Keratinocyte (primary cell): ENCODE results near the gene SH3PXD2A.

ENCODE experiments used
- EZH2 ChIP-seq: IDR thresholded peaks from one replicate; pipeline ENCODE4 v1.6.1; 2012; ENCODE audit warnings: inconsistent platforms, mild to moderate bottlenecking, low read length, moderate library complexity
- TF ChIP-seq, protein P1 (sequence below), 3 experiments: IDR thresholded peaks in 1 of 3; conservative IDR thresholded peaks in 1 of 3; optimal IDR thresholded peaks in 1 of 3; 2 replicates in 2 of 3; 3 replicates in 1 of 3; pipeline versions ENCODE3 to v1.5.1; 2011; ENCODE audit warnings: low read length in 3 of 3, mild to moderate bottlenecking in 3 of 3, moderate library complexity in 2 of 3, control low read depth in 1 of 3, inconsistent platforms in 1 of 3; ENCODE audit not compliant: insufficient read depth in 2 of 3; ENCODE audit errors: extremely low read depth in 1 of 3

- TF ChIP-seq, protein P1, sequence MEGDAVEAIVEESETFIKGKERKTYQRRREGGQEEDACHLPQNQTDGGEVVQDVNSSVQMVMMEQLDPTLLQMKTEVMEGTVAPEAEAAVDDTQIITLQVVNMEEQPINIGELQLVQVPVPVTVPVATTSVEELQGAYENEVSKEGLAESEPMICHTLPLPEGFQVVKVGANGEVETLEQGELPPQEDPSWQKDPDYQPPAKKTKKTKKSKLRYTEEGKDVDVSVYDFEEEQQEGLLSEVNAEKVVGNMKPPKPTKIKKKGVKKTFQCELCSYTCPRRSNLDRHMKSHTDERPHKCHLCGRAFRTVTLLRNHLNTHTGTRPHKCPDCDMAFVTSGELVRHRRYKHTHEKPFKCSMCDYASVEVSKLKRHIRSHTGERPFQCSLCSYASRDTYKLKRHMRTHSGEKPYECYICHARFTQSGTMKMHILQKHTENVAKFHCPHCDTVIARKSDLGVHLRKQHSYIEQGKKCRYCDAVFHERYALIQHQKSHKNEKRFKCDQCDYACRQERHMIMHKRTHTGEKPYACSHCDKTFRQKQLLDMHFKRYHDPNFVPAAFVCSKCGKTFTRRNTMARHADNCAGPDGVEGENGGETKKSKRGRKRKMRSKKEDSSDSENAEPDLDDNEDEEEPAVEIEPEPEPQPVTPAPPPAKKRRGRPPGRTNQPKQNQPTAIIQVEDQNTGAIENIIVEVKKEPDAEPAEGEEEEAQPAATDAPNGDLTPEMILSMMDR (optimal IDR thresholded peaks at IDR 0.05 in 1 of 3, IDR thresholded peaks at IDR 0.05 in 1 of 3, conservative IDR thresholded peaks at IDR 0.05 in 1 of 3; ENCODE audit: extremely low read depth in 1 of 3, insufficient read depth in 2 of 3, low read length in 3 of 3) = peak in 2 of 3 experiments; percentile 16 to 32
- TF ChIP-seq EZH2 = no peak
Measured at GRCh38 chr10:103854686-103855391, 537 bp downstream of the SH3PXD2A start.
